ENCODE results near the gene SMG6. TPM values are rescaled to one million over a fixed set of nuclear protein-coding genes. Genes with fewer than 3 reads are reported as not detected.
"Not testable (repeated sequence)": the region's sequence is repeated elsewhere in the genome, so short reads cannot be mapped to it uniquely, and the experiment has no call there.

The SMG6 gene
- total and polyA plus RNA-seq, 7 donors: 11.1 to 38.8 (median 22.9) TPM

GRCh38 chr17:2143332-2143731, 160.3 kb downstream of the SMG6 start:
- no peak for TF ChIP-seq POLR2AphosphoS5 (IDR thresholded peaks at IDR 0.05)
- no peak for TF ChIP-seq CTCF (IDR thresholded peaks at IDR 0.05)
- no peak for TF ChIP-seq EP300 (IDR thresholded peaks at IDR 0.05)
- TF ChIP-seq POLR2A (IDR thresholded peaks at IDR 0.05): no peak
- Histone ChIP-seq H3K27me3 (no peaks in the 10 kb centered on the region), H3K9me3 (no peaks in the 10 kb centered on the region), H3K4me3 (no peak overlapping the region), H3K36me3 (peaks cover 0 to 8% (median 0%) of the 10 kb centered on the region in 4 donors), H3K4me1 (peaks cover 0 to 10% (median 9%) of the 10 kb centered on the region in 4 donors), H3K27ac (no peak overlapping the region)
- intact Hi-C loops (cut with DNase I): no loop called here
- 92 to 93% methylated on average over 3 of the region's 3 CpGs for WGBS, 2 donors
- no peak for DNase-seq

GRCh38 chr17:2142682-2143081, 160.9 kb downstream of the SMG6 start:
- WGBS, 2 donors: 96 to 97% methylated on average over 8 of the region's 8 CpGs
- H3K36me3 ChIP-seq; DNase-seq; H3K27ac ChIP-seq; H3K4me3 ChIP-seq; intact Hi-C loops (cut with DNase I); H3K9me3 ChIP-seq; H3K27me3 ChIP-seq: not testable (repeated sequence)
- peaks cover 0 to 16% (median 12%) of the 10 kb centered on the region in 4 donors for H3K4me1 ChIP-seq

GRCh38 chr17:2140683-2141082, 162.9 kb downstream of the SMG6 start:
- H3K36me3 ChIP-seq: no peaks in the 10 kb centered on the region
- H3K4me1 ChIP-seq: peaks cover 0 to 25% (median 14%) of the 10 kb centered on the region in 4 donors
- no peaks in the 10 kb centered on the region for H3K27me3 ChIP-seq
- TF ChIP-seq CTCF (IDR thresholded peaks at IDR 0.05) (no peak), POLR2AphosphoS5 (IDR thresholded peaks at IDR 0.05) (no peak), POLR2A (IDR thresholded peaks at IDR 0.05) (no peak), EP300 (IDR thresholded peaks at IDR 0.05) (no peak)
- no peaks in the 10 kb centered on the region for H3K9me3 ChIP-seq
- no peak overlapping the region for H3K4me3 ChIP-seq
- no peak overlapping the region for H3K27ac ChIP-seq
- intact Hi-C loops (cut with DNase I): no loop called here
- DNase-seq: no peak

GRCh38 chr17:2138761-2139160, 164.8 kb downstream of the SMG6 start:
- Histone ChIP-seq H3K36me3 (no peaks in the 10 kb centered on the region), H3K27me3 (no peaks in the 10 kb centered on the region), H3K4me3 (no peak overlapping the region), H3K9me3 (no peaks in the 10 kb centered on the region), H3K27ac (peak overlapping the region in 2 of 4 donors; percentile 8 to 18), H3K4me1 (peaks cover 0 to 25% (median 14%) of the 10 kb centered on the region in 4 donors)
- no peak for DNase-seq
- TF ChIP-seq EP300 (IDR thresholded peaks at IDR 0.05) (no peak), POLR2A (IDR thresholded peaks at IDR 0.05) (no peak), POLR2AphosphoS5 (IDR thresholded peaks at IDR 0.05) (no peak), CTCF (IDR thresholded peaks at IDR 0.05) (no peak)
- intact Hi-C loops (cut with DNase I): no loop called here
- WGBS, 2 donors: 13 to 40% methylated on average over 2 of the region's 2 CpGs

- Histone ChIP-seq H3K27ac (peak overlapping the region in 2 of 4 donors; percentile 8 to 18), H3K4me1 (peaks cover 0 to 25% (median 14%) of the 10 kb centered on the region in 4 donors), H3K27me3 (no peaks in the 10 kb centered on the region), H3K4me3 (no peak overlapping the region), H3K9me3 (no peaks in the 10 kb centered on the region), H3K36me3 (no peaks in the 10 kb centered on the region)
- WGBS, 2 donors: 26 to 57% methylated on average over 1 of the region's 1 CpG
- intact Hi-C loops (cut with DNase I): no loop called here
- no peak for DNase-seq
- no peak for TF ChIP-seq POLR2AphosphoS5 (IDR thresholded peaks at IDR 0.05)
- no peak for TF ChIP-seq CTCF (IDR thresholded peaks at IDR 0.05)
- TF ChIP-seq EP300 (IDR thresholded peaks at IDR 0.05): no peak
- TF ChIP-seq POLR2A (IDR thresholded peaks at IDR 0.05): no peak
Measured at GRCh38 chr17:2138318-2138717, 165.3 kb downstream of the SMG6 start.

Measured in sigmoid colon (tissue), 7 donors.